ENCODE results near the gene KIAA2012.
"Not testable (repeated sequence)": the region's sequence is repeated elsewhere in the genome, so short reads cannot be mapped to it uniquely, and the experiment has no call there.

KIAA2012 gene

DNA sequence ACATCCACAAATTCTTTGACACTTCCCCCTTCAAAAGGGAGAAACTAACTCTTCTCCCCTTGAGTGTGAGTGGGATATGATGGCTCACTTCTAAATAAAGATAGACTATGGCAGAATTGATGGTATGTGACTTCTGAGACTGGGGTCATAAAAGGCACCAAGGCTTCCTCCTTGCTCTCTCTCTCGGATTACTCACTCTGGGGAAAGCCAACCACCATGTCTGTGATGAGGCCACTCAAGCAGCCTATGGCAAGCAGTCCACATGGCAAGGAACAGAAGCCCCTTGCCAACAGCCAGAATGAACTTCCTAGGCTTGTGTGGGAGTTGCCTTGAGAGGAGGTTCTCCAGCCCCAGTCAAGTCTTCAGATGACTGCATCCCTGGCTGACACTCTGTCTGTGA lies 43.6 kb downstream of the KIAA2012 start:
- no peak for DNase-seq (ENCODE audit: low read depth in 2 of 2)

DNA sequence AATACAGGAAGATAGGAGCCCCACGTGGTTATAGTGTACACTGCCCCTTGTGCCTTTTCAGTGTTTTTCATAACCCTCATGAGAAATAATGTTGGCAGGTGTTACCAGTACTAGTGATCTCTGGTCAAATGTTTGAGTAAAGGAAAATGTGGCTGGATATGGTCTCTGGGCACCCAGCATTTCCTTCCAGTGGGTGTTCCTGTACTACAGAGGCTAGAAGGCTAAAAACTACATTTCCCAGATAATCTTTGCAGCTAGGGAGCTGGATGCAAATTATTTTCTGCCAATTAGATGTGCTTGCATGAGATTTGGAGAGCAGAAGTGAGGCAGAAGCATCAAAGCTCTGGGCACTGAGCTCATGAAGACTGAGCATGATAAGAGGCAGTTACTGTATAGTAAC lies 45.1 kb downstream of the KIAA2012 start:
- no peak for DNase-seq (ENCODE audit: low read depth in 2 of 2)

DNA sequence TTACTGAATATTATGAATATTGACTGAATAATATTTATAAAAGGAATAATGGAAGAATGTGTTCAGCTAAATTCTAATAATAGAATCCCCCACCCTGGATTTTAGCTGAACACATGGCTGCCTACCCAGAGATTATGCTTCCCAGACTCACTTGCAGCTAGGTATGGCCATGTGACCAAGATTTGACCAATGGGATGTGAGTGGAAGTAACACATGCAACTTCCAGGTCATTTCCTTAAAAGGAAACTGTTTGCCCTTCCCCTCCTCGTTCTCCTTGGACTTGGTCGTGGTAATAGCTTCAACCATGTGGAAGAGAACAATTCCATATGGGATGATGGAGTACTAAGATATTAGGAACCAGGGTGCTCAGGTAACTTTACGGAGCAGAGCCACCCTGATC lies 47.8 kb downstream of the KIAA2012 start:
- no peak for DNase-seq (ENCODE audit: low read depth in 2 of 2)

DNA sequence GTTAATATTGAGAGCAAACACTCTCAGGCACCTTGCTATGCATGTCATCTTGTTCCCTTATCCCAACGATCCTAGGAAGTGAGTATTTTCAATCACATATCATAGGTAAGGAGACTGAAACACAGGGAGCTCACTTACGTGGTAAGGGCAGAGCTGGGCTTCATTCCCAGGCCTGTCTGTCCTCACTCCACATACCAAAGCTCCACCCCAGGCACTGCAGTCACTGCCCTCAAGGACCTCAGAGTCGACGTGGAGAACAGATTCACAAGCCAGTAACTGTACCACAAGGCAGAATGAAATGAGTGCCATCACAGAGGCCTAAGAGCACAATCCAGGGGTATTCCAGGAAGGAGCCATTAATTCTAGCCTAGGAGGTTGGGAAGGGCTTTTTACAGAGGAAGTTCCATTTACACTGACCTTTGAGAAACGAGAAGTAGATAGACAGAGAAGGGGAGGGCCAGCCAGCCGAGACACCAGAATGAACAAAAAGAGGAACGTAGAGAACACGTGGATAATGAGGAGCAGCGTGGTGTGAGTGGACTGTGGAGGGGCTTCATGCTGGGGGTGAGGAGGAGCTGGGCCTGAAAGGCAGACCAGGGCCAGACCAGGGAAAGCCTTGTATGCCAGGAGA lies 48.6 kb downstream of the KIAA2012 start:
- no peak for DNase-seq (ENCODE audit: low read depth in 2 of 2)

DNA sequence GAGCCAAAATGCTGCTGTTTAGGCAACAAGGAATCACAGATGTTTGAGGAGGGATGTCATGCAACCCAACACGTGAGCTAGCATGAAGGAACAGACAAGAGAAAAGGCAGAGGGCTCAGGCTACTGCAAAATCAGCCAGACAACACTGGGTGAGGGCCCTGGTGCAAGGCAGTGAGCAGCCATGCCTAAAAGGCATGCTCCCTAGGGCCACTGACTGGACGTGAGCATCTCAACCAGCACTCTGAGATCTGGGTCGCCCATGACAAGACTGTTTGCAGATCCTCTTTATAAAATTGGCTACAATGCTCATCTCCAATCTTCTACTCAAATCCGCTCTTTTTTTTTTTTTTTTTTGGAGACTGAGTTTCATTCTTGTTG lies 49.1 kb downstream of the KIAA2012 start:
- no peak for DNase-seq (ENCODE audit: low read depth in 2 of 2)

DNA sequence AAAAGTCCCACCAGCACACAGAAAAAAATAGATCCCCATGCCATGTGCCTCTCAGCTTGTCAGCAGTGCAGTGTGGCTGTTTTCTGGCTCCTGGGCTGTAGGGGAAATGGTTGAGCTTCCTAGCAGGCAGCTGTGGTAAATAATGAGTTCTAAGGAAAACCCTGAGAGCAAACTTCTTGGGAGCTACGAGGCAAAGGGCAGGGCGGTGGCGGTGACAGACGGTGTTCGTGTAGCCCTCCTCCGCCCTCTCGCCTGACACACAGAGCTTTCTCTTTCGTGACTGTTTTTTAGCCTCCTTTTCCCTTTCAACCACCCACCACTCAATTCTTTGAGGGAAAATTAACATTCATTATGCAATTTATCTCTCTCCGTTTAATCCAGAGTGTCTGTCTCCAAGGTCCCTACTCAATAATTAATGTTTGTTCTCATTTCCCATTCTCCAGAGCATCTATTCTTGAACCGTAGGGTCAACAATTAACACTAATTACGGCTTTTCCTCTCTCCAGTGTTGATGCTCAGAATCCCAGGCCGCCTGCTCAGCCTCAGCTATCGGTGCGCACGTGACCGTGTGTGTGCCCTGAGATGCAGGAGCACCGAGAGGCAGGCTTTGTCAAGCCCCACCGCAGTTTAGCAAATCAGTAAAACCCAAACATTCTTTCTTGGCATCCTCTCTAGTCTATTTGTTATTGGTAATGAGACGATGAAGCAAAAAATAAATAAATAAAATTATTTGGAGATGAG lies 50.1 kb downstream of the KIAA2012 start:
- no peak for DNase-seq (ENCODE audit: low read depth in 2 of 2)

DNA sequence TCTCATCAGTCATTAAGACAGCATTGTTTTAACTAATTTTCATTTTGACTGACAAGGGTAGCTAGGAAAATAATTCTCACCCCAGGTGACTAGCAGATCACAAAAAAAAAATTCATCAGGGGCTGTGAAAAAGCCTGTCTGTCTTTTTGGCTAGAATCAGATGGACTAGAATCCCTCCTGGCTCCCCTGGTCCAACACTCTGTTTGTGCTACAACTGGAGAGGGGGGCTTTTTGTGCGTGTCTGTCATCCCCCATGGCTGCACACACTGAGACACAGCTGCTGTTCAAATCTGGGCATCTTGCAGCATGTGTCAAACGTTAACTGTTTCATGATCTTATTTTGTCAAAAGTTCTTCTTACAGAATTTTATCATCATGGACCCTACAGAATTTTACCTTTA lies 51.2 kb downstream of the KIAA2012 start:
- no peak for DNase-seq (ENCODE audit: low read depth in 2 of 2)

DNA sequence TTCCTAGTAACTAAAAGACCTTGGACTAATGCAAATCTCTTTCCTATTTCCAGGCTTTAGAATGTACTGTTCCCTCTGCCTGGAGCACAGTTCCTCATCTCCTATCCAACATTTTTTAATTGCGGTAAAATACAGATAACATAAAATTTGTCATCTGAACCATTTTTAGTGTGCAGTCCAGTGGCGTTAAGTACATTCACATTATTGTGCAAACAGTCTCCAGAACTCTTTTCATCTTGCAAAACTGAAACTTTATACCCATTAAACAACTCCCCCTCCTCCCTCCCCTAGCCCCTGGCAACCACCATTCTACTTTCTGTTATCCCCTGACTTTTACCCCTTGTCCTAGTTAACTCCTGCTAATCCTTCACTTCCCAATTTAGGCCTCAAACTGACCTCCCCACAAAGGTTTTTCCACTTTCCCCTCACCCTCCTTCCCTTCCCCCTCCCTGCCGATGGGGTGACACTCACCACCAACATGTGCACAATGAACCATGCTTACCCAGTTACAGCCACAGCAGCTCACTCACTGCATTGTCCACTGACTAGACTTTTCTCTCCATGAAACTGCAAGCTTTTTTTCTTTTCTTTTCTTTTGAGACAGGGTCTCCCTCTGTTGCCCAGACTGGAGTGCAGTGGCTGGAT lies 54.8 kb downstream of the KIAA2012 start:
- no peak for DNase-seq (ENCODE audit: low read depth in 2 of 2)

DNA sequence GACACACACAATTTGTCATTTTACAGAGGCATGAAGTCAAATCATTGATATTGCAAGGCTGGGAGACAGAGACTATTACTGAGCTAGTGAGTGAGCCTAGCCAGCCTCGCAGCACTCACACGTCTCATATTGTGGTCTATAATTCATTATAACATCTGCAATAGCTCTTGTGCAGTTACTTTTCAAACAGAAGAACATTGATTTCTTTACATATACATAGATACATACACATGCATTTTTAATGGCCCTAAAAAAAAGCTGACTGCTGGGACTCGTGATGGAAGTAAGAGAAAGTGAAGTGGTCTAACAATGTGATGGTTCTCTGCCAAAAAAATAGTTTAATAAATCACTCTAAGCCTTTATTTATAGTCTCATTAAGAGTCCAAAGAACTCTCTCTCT lies 56.8 kb downstream of the KIAA2012 start:
- DNase-seq (ENCODE audit: low read depth in 2 of 2) = no peak

DNA sequence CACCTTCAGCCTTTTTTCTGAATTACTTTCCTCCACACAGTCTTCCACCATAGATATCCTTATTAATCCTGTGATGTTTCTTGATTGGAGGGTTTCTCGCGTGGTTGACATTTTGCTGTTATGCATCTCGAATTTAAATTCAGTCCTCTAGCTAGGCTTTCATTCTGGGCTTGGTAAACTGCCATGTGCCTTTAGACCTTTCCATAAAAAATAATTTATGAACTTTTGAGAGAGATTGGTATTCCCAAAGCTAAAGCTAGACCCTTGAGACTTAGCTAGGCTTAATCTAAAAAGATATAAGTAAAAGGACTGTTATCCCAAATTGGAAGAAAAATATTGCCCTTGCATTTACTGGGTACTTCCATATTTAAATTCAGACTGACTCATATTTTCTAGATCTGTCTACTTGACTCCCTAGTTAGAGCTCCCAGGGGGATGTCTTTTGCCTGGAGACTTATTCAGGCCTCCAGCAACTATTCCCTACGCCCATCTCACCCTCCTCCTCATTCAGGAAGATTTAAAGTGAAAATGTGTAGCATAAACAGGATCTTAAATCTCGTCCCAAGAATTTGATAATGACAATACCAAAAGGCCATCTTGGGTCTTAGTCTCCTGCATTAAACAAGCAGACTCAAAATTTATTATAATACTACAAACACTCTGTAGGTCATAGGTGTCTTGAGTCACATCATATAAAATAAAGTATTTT lies 60.3 kb downstream of the KIAA2012 start:
- no peak for DNase-seq (ENCODE audit: low read depth in 2 of 2)

DNA sequence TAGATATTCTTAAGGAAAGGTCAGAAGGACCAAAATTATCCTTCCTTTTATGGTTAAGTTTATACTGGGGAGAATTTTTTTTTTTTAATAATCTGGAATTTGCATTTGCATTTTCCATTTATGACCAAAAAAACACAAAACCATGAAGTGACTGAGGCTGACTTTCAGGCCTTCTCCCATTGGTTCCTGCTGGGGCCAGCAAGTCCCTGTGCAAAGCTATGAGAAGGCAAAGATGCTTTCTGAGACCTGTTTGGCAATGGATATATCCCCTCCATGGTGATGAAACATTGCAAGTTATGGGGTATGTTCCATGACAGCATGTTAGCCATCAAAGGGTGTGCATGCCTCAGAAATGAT lies 60.8 kb downstream of the KIAA2012 start:
- no peak for DNase-seq (ENCODE audit: low read depth in 2 of 2)

DNA sequence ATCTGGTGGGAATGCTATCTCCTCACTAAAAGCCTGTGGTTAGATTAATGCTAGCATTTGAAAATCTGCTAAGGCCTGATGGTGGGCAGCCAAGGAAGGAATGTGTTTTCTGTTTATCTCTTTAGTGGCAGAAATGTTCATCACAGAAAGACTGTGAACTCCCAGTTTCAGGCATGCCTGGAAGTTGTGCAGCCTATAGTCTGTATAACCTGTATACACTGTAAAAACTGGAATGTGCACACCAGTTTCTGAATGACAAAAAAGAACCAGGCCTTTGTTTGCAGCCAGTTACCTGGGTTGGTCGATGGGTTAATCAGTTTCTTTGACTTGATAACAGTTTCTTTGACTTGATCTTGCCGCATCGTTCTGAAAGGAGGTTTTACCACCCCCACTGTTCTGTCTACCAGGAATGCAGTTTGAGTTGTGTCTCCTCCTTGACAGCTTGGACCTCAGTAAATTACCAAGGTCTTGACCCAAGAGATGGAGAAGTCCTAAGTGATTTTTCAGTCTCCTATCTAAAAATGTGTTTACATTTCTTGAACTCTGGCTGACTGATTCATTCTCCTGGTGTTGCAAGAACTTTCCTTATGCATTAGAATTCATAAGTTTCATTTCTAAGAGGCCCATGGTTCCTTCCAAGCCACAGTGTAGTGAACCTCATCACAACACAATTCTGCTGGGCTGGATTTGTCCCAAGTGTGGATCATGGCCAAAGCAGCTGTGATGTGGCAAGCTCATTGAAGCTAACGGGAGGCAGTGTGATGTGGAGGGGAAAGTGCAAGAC lies 62.2 kb downstream of the KIAA2012 start:
- DNase-seq (ENCODE audit: low read depth in 2 of 2) = no peak

DNA sequence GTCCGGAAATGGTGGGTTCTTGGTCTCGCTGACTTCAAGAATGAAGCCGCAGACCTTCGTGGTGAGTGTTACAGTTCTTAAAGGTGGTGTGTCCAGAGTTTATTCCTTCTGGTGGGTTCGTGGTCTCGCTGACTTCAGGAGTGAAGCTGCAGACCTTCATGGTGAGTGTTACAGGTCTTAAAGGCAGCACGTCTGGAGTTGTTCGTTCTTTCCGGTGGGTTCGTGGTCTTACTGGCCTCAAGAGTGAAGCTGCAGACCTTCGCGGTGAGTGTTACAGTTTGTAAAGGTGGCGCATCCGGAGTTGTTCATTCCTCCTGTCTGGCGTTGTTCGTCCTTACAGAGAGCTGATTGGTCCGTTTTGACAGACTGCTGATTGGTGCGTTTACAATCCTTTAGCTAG lies 63.0 kb downstream of the KIAA2012 start:
- DNase-seq (ENCODE audit: low read depth in 2 of 2) = not testable (repeated sequence)

DNA sequence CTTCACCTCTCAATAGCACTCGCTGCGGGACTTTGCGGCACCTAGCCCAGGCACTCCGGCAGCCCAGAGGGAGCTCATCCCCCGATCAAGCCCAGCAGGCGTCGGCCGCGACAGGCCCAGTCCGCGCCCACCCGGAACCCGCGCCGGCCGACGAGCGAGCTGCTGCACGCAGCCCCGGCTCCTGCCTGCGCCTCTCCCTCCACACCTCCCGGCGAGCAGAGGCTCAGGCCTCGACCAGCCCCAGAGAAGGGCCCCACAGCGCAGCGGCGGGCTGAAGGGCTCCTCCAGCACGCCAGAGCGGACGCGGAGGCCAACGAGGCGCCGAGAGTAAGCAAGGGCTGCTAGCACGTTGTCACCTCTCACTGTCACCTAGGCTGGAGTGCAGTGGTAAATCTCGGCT lies 63.5 kb downstream of the KIAA2012 start:
- DNase-seq (ENCODE audit: low read depth in 2 of 2) = no peak

DNA sequence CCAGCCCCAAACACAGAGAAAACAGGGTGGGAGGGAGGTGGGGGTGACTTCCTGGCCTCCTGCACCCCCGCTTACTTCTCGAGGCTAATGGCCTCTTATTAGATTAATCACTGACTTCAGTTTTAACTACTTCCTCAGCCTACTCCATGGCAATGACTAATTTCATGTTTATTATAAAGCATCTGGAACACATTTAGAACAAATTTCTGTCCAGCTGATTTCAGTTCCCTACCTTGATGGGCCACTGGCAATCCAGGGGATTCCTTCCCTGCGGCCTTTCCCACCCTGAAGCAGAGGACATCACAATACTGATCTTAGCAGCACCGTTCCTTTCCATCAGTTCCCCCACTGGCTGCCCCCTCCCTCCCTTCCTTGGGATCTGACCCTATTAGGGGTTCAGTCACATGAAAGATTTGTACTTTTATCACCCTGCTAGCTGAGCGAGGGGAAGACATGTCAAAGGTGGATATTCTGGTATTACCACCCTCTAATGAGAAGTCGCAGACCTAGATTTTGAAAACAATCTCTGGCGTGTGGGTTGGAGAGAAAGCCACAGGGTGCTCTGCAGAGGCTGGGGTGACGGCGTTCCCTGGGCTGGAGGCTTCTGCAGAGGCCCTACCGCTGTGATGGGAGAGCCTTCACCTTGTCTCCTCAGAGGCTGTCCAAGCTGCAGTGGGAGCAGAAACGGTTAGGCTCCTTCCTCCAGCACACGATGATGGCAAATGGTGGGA lies 67.6 kb downstream of the KIAA2012 start:
- DNase-seq (ENCODE audit: low read depth in 2 of 2) = no peak

DNA sequence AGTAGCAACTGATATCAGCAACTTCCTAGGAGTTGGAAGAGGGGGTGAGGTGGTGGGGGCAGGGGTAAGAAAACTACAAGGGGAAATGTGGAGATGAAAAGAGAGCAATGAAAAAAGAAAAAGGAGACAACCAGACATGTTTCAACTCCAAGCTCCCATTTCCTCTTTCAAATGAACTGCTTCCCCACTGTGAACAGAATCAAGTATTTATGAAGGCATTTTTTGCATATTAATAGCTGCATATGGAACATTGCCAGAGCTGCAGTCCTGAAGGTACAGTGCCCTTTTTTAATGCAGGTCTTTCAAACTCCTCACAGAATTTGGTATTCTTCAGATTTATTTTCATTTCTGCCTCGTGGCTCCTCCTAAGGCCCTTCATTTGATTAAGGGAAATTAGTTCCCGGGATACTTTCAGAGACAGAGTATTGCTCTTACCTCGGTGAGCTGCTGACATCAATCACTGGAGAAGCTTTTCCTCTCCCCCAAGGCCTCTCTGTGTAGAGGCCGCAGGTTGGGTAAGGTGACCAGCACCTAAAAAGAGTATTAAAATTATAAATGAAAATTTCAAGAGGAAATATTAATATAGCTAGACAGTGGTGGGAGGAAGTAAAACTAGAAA lies 68.4 kb downstream of the KIAA2012 start:
- DNase-seq (ENCODE audit: low read depth in 2 of 2) = no peak

DNA sequence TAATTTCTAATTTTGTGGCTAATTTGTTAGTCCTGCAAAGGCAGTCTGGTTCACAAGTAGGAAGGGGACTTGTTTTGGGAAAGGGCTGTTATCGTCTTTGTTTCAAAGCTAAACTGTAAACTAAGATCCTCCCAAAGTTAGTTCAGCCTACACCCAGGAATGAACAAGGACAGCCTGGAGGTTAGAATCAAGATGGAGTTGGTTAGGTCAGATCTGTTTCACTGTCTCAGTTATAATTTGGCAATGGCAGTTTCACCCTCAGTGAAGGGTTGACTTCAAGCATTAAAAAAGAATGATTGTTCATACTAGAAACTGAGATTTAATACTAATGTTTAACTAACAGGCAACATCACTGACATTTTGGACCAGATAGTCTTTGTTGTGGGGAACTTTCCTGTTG lies 69.5 kb downstream of the KIAA2012 start:
- DNase-seq (ENCODE audit: low read depth in 2 of 2) = no peak

DNA sequence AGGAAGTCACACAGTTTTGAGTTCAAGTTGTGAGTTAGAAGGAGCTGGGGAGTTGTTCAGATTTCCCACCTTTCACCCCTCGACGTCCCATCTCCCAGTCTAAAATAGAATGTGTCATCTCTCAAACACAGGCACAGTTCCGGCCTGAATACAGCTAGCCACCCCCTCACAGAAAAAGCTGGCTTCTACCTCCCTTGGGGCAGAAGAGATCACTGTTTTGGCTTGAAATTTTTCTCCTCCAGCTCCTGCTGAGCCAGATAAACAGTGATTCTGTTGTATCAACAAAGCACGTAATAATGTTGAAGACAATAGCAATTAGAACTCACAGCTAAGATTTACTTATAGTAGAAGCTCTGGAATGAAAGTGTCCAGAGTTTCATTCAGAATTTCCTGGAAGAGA lies 74.7 kb downstream of the KIAA2012 start:
- no peak for DNase-seq (ENCODE audit: low read depth in 2 of 2)

DNA sequence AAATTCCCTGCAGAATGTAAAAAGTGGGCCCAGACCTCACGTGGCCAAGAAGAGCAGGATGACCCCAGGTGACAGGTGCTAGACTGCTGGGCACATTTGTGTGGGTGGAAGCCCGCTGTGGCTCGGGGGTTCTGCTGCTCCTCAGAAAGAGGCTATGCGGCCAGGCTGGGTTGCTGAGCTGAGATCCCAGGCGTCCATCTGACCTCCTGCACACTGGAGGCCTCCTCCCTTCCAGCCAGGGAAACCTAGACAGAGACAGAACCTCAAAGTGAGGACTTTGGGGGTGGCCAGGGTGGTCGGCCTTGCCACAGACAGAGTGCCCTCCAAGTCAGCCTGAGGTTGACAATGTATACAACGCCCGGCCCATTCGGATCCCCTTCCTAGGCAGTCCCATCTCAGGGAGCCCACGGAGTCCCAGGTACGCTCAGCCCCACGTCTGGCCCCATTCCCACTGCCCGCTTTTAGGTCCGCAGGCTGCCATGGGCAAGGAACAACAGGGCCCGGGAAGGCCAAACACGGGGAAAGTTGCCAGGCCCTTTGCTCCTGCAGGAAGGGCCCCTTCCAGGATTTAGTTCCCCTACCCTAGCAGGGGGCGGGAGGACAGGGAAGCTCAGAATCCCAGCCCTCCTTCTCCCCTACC lies 75.6 kb downstream of the KIAA2012 start:
- DNase-seq (ENCODE audit: low read depth in 2 of 2) = no peak

DNA sequence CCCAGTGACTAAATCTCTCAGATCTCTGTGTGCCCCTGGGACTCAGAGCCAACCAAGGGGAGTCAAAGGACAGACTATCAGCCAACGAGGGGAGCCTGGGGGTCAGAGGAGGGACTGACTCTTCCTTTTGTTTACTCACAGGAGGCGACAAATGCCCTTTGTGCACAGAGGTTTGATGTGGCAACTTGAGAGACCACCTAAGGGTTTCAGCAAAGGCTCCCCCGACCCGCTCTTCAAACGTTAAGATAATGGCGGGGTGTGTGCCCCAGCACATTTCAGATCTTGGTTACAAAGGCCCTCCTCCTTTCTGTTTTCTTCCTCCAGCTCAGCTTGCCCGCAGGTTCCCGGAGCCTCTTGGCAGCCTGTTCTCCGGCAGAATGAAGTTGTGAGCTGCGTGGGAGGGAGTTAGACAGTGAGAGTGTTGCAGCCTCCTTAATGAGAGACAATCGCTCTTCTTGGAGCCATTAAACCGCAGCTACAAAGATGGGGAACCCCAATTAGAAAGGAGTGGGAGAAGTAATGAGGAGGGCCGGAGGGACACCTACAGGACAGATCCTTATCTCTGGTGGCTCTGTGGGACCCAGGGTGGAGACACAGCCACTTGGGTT lies 76.2 kb downstream of the KIAA2012 start:
- no peak for DNase-seq (ENCODE audit: low read depth in 2 of 2)

All from stimulated activated CD4-positive, alpha-beta T cell treated with anti-CD3 and anti-CD28 coated beads, Interleukin-12 subunit alpha, Interleukin-12 subunit beta, amount 100 ng/mL, for 24 hours (primary cell).